Measurements from ENCODE around the gene MRPL21.
"Not testable (repeated sequence)": the region's sequence is repeated elsewhere in the genome, so short reads cannot be mapped to it uniquely, and the experiment has no call there.

MRPL21 gene

GRCh38 chr11:68878022-68878421, 25.6 kb downstream of the MRPL21 start:
- in situ Hi-C loops (cut with HindIII; ENCODE audit: low sequenced_read_pairs), result no loop called here

DNA sequence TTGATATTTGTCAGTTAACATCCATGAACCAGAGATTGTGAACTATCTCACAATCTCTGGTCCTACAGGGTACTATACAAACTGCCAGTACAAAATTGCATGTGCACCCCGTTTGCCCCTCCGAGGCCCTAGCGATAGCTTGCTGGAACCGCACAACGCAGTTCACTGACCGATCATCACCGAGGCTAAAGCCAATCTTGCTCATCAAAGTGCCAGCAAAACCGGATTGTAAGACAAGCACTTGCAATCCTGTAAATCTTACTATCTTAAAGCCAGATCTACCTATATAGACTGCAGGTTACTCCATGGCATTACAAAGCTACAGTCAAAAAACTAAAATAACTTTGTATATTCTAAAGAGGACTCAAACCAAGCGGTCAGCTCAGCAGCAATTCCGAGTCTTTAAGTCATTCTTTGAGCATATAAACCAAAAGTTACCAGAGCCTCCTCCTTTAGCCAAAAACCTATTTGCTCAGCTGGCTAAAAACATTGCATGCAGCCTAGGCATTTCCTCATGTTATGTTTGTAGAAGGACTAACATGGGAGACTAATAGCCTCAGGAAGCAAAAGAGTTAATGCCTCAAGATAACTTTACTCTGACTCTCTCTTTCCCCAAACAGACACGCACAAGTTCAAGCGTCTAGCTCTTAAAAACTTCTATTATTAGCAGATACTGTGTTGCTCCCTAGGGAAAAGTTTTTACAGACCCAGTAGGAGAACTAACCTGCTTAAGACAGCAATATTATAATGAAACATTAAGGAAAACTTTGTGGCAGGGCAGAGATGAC, 31.2 kb downstream of the MRPL21 start:
- in situ Hi-C loops (cut with HindIII; ENCODE audit: low sequenced_read_pairs), result no loop called here

DNA sequence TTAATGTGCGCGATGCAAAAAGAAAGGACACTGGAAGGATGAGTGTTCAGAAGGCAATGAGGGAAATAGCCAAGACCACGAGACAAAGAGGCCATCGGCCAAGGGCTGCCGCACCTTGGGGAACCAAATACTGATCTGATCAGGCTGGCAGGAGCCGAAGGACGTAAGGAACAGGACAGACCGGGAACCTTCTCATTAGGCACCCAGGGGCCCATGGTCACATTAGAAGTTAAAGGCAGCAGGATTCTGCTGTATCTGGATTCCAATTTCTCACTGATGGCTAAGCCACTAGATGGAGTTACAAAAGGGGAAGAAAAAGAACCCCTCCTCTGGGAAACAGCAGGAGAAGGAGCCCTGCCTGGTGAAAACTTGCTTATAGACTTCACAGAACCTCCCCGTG, 33.2 kb downstream of the MRPL21 start:
- in situ Hi-C loops (cut with HindIII; ENCODE audit: low sequenced_read_pairs), result no loop called here

DNA sequence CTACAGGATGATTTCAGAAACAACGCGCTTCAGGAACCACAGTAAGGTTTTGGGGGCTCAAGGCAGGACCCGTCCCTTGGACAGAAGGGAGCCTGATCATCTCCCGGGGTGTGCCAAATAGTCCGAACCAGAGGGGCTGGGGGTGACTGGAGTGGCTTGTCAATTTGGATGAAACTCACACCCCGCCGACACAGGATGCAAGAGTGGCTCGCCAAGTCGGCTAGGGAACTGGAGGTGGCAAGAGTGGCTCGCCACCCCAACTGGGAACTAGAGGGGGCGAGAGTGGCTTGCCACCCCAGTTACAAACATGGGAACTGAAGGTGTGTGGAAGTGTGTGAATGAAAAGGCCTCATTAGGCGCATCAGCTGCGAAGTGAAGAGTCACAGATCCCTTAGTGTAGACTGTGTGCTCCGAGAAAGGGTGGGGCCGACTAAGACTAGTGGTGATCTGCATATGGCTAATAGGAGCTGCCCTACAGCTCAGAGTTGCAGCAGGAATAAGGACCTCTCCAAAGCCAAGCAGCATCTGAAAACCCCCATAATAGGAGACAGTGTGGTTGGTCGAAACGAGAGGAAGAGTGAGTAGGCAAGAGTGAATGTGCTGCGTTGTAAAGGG, 35.3 kb downstream of the MRPL21 start:
- in situ Hi-C loops (cut with HindIII; ENCODE audit: low sequenced_read_pairs), result no loop called here

DNA sequence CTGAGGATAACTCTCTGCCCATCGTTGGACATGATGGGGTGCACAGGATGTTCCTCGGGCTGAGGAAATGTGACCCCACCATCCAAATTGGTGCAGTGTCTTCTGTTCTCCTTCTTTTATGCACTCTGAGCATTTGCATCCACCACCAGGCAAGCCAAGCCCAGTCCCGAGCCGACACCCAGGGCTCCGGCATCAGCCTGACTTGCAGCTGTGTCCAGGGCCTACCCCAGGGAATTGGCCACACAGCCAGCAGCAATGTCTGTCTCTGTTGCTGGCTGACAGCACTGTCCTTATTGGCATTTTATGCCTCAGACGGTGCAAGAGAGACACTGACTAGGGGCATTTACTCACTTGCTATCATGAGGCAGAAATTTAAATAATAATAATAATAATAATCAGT, 36.6 kb downstream of the MRPL21 start:
- in situ Hi-C loops (cut with HindIII; ENCODE audit: low sequenced_read_pairs), result no loop called here

DNA sequence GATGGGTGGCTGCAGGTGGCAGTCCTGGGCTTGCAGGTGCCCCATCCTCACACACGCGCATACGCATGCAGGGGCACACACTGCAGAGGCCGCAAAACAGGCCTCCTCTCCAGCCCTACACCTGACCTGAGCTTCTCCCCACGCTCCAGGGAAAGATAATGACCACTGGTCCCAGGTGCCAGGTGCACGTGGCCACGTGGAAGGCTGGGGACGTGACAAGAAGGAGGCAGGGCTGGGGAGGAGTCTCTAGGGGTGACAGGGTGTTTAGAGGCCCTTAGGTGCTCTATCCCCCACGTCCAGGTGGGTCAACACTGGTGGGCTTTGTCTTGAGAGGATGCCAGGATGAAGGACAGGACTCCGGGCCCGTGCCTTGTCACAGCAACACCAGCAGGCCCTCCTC, 38.4 kb downstream of the MRPL21 start:
- in situ Hi-C loops (cut with HindIII; ENCODE audit: low sequenced_read_pairs), result no loop called here

DNA sequence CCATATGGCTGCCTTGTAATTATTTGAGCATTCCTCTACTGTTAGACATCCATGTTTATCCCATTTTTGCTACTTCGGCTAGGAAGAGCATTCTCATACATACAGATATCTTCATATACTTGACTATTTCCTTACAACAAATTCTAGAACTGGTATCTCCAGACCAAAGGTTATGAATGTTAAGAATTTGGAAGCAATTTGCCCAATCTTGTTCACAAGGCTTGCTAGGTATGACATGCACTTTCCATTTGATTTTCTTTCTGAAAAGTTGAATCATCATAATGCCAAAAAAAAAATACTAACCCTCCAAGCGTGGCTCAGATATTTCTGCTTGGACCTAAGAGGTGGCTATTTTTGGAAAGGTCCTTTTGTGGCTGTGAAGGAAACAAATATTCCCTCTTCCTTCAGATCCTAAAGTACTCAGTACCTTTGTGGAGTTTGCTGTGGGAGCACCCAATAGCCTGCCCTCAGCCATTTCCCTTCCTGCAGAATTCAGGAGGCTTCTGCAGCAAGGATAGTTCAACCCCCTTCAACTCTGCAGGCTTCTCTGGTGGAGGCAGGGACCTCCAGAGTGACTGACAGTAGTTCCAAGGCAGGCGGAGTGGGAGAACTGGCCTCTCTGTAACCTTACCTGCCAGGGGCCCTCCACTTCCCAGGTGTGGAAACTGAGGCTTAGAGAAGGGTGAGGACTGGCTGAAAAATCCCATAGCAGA, 39.9 kb downstream of the MRPL21 start:
- in situ Hi-C loops (cut with HindIII; ENCODE audit: low sequenced_read_pairs), result no loop called here

DNA sequence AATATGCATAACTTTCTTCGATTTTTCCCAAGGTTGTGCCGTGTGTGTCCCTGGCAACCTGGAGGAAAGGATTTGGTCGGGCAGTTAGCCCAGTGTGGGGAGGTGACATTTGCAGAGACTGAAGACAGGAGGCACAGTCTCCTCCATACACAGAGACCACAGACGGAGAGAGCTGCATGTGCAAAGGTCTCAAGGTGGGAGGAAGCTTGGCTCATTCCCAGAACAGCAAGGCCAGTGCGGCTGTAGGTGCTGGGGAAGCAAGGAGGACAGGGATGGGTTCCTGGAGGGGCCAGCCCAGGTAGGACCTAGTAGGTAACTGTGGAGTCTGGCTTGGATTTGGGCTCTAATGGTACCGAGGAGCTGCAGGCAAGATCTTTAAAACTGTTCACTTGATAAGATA, 41.2 kb downstream of the MRPL21 start:
- in situ Hi-C loops (cut with HindIII; ENCODE audit: low sequenced_read_pairs), result no loop called here

GRCh38 chr11:68859123-68859522, 44.5 kb downstream of the MRPL21 start:
- in situ Hi-C loops (cut with HindIII; ENCODE audit: low sequenced_read_pairs), result no loop called here

DNA sequence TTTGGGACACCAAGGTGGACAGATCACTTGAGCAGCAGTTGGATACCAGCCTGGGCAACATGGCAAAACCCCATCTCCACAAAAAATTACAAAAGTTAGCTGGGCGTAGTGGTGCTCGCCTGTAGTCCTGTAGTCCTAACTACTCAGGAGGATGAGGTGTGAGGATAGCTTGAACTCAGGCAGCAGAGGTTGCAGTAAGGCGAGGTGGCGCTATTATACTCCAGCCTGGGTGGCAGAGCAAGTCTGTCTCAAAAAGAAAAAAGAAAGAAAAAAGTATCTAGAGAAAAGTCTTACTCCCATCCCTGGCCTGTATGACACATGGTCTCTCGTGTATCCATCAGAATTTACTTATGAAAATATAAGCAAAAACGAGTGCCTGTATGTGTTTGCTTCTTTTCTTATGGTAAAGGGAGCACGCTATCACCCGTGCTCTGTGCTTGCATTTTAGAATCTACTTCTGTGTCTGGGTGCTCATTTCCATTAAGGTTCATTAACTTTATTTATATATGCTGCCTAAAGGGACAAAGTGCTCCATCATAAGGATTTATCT, 46.5 kb downstream of the MRPL21 start:
- in situ Hi-C loops (cut with HindIII; ENCODE audit: low sequenced_read_pairs), result no loop called here

- in situ Hi-C loops (cut with HindIII; ENCODE audit: low sequenced_read_pairs), result not testable (repeated sequence)
These were observed 47.1 kb downstream of the MRPL21 start for GRCh38 chr11:68856425-68857030.

DNA sequence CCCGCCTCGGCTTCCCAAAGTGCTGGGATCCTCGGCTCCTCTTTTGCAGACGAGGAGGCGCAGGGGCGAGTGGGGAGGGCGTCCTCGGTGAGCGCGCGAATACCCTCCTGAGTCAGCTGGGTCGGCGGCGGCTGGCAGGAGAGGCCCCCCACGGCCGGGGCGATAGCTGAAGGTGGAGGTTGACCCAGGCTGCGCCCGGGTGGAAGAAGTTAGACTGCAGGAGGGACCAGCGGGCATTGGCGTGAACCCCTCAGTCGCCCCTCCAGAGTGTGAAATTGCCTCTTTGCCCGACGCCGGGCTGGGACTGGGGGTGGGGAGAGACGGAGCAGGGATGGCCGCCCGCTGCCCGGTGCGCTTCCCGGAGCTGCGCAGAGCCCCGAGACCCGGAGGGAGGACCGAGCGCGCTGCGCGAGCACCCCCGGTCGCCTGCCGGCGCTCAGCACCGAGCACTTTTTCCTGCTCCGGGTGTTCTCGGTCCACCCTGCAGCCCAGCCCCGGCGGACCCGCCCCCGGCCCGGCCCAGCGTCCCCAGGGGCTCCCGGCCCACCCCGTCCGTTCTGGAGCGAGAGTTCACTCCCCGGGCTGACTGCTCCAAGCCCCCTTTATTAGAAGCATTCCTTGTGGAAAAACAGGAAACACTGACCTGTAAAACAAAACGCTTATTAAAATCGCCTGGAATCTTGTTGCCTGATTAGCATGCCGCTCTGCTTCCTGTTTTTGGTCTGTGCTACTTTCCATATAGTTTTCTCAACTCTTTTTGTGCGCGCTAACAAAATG, 48.2 kb downstream of the MRPL21 start:
- in situ Hi-C loops (cut with HindIII; ENCODE audit: low sequenced_read_pairs), result no loop called here

- in situ Hi-C loops (cut with HindIII; ENCODE audit: low sequenced_read_pairs), result loop anchor here (5.0 kb wide), 3 partner anchors 42 to 87 kb away; no protein-coding TSS in a partner anchor
These were observed 49.2 kb downstream of the MRPL21 start for GRCh38 chr11:68854273-68854958.

- in situ Hi-C loops (cut with HindIII; ENCODE audit: low sequenced_read_pairs), result loop anchor here (5.0 kb wide), 3 partner anchors 40 to 85 kb away; no protein-coding TSS in a partner anchor
These were observed 51.0 kb downstream of the MRPL21 start for GRCh38 chr11:68852628-68853027.

GRCh38 chr11:68848429-68848828, 55.2 kb downstream of the MRPL21 start:
- in situ Hi-C loops (cut with HindIII; ENCODE audit: low sequenced_read_pairs), result no loop called here

- in situ Hi-C loops (cut with HindIII; ENCODE audit: low sequenced_read_pairs), result no loop called here
These were observed 56.2 kb downstream of the MRPL21 start for GRCh38 chr11:68847395-68847794.

DNA sequence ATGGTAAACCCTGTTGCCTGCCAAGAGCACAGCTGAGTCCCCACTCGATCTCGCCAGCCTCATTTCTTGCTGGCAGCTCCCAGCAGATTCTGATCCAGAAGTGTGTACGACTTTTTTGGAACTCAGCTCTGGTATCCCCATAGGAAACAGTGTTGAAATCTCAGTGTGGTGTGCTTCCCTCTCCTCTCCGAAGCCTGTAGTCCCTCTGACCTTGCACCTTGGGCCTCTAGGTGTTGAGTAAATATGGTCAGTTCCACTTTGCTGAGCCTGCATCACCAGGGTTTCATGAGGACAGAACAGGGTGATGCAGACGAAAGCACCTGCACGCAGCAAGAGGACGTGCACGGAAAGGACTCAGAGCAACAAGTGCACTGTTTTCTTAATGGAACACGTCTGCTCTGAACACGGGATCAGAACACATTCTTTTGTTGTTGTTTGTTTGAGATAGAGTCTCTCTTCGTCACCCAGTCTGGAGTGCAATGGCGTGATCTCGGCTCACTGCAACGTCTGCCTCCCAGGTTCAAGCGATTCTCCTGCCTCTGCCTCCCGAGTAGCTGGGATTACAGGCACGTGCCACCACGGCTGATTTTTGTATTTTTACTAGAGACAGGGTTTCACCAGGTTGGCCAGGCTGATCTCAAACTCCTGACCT, 58.2 kb downstream of the MRPL21 start:
- in situ Hi-C loops (cut with HindIII; ENCODE audit: low sequenced_read_pairs), result no loop called here

GRCh38 chr11:68844801-68845200, 58.8 kb downstream of the MRPL21 start:
- in situ Hi-C loops (cut with HindIII; ENCODE audit: low sequenced_read_pairs), result no loop called here

GRCh38 chr11:68844376-68844775, 59.3 kb downstream of the MRPL21 start:
- in situ Hi-C loops (cut with HindIII; ENCODE audit: low sequenced_read_pairs), result no loop called here
